HG03571 (cell line): ENCODE measurements around the gene SNRPD2.
A peak's percentile ranks its signal among the peaks of the same experiment; 100 is the strongest.
"Not testable (repeated sequence)": the region's sequence is repeated elsewhere in the genome, so short reads cannot be mapped to it uniquely, and the experiment has no call there.

Experiments
- ATAC-seq: cut with Tn5 transposase; IDR thresholded peaks from one replicate; pipeline ENCODE4 v1.9.1; 2021; ENCODE audit not compliant: unreplicated experiment

Gene SNRPD2

DNA sequence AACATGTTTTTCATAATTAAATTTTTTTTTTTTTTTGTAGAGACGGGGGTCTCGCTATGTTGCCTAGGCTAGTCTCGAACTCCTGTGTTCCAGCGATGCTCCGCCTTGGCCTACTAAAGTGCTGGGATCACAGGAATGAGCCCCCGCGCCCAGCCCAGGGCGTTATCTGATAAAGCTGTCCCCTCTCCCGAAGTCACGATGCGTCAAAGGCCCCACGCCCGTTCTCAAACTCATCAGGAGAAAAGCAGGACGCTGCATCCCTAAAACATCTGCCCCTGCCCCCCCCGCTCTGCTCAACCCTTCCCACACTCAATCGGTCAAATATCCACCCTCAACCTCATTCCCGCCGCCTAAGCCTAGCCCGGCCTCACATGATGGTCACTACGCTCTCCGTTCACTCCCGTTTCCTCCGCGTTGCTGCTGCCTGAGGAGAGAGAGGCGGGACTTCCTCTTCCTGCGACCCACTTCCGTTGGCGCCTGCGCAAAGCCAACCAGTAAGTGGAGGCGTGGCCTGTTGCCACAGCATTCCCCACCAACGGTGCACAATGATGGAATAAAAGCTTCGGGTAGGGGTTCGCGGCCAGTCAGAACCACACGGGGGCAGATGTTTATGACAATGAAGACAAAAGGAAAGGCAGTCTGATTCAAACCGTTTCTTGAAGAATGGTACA is at the start of gene SNRPD2:
Gene SNRPD2 (minus strand): TSS at position 438 of the 671 bp plus-strand sequence. CDS start 65 bp downstream, at position 373.
- peak; percentile 38 for ATAC-seq

DNA sequence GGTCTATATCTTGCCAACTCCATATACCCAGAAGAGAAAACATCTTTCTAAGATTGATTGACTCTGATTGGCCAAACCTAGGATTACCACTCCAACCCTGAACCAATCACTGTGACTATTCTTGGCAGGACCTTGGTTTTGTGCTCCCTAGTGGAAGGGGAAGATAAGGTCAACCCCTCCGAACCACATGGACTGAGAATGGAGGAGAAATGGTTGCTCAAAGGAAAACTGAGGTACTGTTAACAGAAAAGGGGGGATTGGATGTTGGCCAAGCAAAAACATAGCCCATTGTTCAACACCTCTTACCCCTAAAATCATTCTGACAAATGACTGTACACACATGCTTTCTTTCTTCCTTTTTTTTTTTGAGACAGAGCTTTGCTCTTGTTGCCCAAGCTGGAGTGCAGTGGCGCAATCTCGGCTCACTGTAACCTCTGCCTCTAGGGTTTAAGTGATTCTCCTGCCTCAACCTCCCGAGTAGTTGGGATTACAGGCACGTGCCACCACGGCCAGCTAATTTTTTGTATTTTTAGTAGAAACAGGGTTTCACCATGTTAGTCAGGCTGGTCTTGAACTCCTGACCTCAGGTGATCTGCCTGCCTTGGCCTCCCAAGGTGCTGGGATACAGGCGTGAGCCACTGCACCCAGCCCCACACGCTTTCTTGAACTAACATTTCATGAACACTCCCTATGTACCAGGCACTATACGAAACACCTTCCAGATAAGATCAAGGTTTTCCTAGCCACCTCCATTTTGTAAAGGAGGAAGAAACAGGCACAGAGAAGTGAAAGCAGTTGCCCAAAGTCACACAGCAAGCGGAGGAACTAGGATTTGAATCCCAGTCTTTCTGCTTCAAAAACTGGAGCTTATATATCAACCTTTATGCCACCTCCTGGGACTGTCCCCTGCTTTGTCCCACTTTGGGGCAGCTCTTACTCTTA is 48.0 kb upstream of the SNRPD2 start:
- ATAC-seq: no peak

DNA sequence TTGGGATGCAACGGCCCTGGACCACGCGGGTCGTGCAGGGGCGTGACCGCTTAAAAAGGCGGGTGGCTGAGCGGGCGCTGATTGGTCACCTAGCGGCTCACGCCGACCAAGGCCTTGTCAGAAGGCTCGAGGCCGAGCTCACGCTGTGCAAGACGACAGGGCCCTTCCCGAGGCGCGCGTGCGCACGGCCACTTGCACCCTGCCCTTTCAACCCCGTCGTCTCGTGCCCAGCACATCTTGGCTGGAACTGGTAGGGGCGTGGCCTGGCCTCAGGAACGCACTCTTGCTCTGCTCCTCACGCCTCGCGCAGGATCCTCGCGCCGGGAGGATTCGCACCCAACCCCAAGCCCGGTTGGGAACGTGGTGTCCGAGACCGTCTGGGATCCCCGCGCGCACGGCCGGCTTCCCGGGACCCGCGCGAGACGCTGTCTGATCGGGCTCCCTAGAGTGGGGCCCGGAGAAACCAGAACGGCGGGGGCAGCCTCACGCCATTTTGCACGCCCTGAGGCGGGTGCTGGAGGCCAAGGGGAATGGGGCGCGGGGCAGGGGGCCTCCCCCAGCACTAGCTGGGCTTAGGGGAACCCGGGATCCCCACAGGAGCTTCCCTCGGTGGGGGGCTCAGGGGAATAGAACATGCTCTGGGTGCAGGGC is 41.5 kb upstream of the SNRPD2 start, which contains the start of gene MEIOSIN:
Gene MEIOSIN (plus strand): TSS at position 280 of the 651 bp plus-strand sequence. CDS start 1,938 bp downstream, outside the sequence.
- ATAC-seq: no peak

DNA sequence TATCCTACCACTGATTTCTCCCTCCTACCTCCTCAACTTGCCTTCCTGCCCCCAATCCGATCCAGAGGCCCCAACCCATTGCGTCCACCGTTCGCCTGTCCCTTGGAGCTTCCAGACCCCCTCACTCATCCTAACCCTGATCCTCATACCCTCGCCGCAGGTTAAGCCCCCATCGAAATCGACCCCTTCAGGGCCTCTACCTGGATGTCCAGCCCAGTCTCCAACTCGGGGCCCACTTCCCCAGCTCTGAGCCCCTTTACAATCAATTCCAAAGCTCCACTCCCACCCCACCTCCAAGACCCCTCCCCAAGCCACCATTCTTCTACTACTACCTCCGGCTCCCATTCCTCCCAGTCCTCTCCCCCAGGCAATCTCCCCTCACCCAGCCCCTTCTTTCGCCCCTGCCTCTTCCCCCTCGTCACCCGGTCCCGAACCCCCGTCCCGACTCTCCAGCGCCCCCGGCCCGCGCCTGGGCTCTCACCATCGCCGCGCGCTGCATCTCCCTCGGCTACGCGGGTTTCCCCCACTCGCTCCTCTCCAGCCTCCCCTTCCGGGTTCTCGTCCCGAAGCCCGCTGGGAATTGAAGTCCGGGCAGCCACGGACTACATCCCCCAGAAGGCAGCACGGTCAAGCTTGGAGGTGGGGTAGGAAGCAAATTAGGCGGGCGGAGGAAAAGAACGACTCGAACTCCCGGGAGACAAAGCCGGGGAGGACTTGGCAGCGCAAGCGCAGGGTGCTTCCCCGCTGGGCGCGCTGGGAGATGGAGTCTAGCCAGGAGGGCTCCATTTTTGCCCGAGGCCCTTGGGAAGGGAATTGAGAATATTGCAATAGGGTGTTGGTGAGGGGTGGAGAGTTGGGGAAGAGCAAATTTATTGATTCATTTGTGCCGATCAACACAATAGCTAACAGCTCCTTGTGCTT is 38.9 kb upstream of the SNRPD2 start, which contains the start of gene FBXO46:
Gene FBXO46 (minus strand): TSS at position 529 of the 921 bp plus-strand sequence. CDS start 17,401 bp downstream, outside the sequence.
- peak; percentile 76 for ATAC-seq

DNA sequence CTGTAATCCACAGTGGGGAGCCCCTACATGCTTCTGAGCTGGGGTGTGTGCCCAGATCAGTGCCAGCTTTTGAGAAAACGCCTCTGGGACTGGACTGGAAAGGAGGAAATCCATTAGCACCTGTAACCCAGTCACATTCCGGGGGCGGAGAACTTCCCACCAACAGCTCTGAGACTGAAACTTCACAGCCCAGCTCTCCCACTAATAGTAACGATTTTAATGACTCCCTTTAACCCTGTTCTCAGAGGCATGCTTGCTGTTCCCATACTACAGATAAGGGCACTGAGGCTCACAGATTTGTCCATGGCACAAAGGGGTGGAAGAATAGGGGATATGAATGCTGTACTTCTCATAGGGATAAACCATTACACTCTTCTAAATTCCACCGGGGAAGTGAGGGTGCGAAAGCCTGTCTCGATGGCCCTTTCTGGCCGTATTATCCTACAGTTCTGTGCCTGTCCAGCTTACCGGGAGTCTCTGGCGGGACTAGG is 38.1 kb upstream of the SNRPD2 start:
- no peak for ATAC-seq

DNA sequence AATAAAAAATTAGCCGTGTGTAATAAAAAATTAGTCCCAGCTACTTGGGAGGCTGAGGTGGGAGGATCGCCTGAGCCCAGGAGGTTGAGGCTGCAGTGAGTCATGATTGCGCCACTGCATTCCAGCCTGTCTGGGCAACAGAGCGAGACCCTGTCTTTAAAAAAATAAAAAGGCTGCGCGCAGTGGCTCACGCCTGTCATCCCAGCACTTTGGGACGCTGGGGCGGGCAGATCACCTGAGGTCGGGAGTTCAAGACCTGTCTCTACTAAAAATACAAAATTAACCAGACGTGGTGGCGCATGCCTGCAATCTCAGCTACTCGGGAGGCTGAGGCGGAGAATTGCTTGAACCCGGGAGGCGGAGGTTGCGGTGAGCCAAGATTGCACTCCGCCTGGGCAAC is 36.9 kb upstream of the SNRPD2 start:
- not testable (repeated sequence) for ATAC-seq

- not testable (repeated sequence) for ATAC-seq
Observed at GRCh38 chr19:45720065-45720464, 28.3 kb upstream of the SNRPD2 start.

- ATAC-seq: no peak
Observed at GRCh38 chr19:45717983-45718650, 26.4 kb upstream of the SNRPD2 start.

DNA sequence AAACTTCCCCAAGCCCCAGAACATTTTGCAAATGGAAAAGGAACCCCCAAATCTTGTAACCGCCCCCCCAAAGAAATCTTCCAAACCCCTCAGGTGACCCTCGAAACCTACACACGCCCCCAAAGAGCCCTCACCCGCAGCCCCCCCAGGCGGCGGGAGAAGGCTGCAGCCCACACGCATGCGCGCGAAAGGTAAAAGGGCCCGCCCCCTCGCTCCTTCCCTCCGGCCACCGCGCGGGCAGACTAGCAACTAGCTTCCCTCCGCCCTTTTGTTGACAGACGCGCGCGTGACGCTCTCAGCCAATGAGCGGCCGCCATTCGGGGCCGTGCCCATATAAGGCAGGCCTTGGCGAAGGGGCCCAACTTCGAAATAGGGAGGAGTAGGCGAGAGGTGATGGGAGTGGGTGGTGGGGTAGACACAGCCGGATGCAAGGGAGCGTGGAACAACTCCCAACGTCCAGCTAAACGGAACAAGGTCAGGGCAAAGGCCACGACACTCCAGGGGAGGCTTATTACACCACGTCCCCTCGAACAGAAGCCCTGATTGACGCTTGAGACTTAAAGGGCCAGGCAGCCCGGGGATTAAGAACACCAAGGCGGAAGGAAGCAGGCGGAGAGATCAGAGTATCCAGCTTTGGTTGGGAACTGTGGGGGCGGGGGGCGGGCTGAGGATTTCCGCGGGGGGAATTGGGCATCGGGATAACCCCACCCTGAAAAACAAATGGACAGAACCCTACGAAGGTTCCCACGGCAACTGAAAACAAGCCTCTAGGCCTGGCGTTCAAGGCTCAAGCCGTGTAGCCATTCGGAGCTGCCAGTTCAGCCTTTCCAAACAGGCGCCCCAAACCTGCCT is 25.6 kb upstream of the SNRPD2 start:
- peak; percentile 87 for ATAC-seq

DNA sequence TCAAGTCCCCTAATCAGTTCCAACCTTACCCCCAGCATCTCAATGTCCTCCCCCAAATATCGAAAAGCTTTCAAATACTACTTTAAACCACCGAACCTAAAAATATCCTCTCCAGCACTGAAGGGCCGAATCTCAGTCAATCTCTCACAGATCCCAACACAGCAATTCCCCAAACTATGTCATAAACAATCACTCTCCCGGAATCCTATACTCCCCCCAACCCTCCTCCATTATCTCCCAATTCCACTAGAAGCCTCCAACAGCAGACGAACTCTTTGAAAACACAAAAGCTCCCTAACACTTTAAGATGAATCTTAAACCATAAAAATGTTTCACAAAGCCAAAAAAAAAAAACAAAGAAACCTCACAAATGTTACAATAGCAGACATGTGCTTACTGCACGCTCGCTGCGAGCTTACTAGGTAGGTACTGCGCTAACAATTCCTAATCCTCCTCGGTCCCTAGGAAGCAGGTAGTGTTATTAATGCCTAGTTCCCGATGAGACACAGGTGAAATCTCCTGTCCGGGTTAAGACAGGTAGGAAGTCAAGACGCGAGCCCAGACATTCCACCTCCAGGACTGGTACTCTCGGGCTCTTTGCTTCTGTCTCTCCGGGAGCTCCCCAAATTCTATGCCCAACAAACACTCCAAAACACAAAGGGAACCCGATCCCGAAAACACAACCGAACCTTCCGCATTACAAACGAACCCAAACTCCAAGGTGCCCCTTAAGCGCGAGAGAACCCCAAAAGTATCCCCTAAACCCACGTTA is 24.8 kb upstream of the SNRPD2 start:
- ATAC-seq: no peak

DNA sequence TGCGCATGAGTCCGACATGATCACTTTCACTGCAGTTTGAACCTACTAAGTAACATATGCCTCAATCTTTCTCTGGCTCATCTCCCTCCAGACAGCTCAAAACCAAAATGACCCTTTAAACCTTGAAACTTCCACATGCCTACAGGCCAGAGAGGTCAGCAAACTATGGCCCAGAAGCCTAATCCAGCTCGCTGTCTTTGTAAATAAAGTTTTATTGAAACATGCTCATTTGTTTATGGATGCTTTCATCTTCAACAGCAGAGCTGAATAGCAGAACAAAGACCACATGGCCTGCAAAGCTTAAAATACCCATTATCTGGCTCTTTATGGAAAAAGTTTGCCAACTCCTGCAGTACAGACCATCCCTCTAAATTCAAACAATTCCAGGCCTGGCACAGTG is 23.4 kb upstream of the SNRPD2 start:
- no peak for ATAC-seq

GRCh38 chr19:45713141-45713540 is 21.4 kb upstream of the SNRPD2 start:
- no peak for ATAC-seq

GRCh38 chr19:45712699-45713067 is 20.9 kb upstream of the SNRPD2 start:
- no peak for ATAC-seq

DNA sequence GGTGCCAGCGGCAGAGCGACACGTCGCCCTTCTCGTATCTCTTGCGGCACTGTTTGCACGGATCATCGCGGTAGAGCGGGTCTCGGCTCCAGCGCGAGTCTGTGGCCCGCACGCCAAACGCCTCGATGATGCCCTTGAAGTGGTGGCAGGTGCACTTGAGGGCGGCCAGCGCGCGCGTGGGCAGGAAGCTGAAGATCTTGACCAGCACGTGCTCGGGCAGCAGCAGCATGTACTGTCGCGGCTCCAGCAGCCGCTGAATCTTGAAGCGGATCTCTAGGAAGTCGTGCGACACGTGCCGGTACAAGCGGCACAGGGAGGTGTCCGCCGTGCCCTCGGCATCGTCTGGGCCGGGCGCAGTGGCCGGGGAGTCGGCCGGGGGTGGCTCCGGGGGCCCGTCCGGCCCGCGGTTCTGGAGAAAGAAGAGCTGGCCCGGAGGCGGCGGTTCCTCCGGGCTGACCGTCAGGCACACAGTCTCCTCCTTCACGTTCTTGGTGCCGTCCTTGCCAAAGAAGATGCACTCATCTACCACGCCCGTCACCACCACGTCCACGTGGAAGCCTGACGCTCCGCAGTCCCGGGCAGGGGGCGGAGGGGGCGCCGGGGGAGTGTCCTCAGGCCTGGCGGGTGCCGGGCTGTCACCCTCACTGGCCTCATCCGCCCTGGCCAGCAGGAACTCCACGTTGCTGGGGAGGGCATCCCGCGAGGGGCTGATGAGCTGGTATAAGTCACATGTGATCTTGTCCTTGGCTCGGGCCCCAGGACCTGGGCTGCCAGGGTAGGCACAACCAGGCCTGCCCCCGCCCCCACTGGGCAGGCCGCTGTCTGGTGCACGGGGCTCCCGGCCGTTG is 20.3 kb upstream of the SNRPD2 start:
- no peak for ATAC-seq

DNA sequence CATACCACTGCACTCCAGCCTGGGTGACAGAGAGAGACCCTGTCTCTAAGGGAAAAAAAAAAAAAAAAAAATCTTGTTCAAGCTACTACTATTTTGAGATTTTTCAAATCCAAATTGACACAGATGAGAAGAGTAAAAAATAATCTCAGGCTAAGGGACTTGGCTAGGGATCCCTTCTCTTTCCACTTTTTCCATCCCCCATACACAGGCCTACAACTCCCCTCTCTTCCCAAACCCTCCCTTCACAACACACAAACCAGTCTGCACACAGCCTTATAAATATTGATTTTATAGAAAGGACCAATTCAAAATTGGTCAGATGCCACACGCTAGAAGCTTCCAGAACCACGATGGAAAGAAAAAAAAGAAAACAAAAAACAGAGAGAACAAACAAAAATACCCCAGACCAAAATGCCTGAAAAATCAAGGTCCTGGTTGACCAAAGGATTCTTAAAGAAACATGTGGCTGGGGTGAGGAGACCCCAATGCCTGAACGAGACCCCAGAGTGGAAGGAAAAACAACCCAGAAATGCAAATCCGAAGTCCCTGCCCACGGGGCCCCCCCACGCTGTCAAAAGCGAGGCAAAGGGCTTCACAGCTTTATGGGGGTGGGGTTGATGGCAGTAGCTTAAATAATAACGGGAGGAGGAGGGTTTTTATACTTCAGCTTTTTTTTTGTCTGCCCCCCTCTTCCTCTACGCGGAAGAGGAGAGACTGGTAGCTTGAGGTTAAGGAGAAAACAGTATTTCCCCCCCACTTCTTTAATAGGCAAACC is 18.8 kb upstream of the SNRPD2 start:
- ATAC-seq: no peak

DNA sequence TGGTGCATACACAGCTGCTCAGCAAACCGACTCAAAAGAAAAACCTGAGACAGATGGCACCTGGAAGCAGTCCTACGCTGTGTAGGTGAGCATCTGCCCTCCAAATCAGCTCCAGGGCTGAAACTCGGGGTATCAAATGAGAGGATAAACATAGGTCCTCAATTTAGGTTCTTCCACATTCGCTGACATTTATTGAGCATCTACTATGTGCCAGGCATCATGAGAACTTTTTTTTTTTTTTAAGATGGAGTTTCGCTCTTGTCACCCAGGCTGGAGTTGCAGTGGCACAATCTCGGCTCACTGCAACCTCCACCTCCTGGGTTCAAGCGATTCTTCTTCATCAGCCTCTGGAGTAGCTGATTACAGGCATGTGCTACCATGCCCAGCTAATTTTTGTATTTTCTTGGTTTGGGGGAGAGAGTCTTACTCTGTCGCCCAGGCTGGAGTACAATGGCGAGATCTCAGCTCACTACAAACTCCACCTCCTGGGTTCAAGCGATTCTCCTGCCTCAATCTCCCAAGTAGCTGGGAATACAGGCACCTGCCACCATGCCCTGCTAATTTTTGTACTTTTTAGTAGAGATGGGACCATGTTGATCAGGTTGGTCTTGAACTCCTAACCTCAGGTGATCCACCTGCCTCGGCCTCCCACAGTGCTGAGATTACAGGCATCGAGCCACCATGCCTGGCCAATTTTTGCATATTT is 14.1 kb upstream of the SNRPD2 start:
- no peak for ATAC-seq
